ACC112 (cell line): Measurements from ENCODE around the gene LRFN5.
"Not testable (repeated sequence)": the region's sequence is repeated elsewhere in the genome, so short reads cannot be mapped to it uniquely, and the experiment has no call there.

Experiments
- H2AFZ ChIP-seq: fragments of 200-600 bp; sonication (generic); one replicate; pipeline ENCODE4 v1.6.0; 2017; ENCODE audit warnings: antibody characterized with exemption, low read length; ENCODE audit not compliant: unreplicated experiment
- H3K27ac ChIP-seq: fragments of 200-600 bp; sonication (generic); 2 replicates; pipeline ENCODE4 v1.5.1; 2014; ENCODE audit warnings: low read depth, mild to moderate bottlenecking, antibody characterized with exemption, low read length, moderate library complexity
- H3K27me3 ChIP-seq: fragments of 200-600 bp; sonication (generic); 2 replicates; pipeline ENCODE4 v1.6.1; 2014; ENCODE audit warnings: mild to moderate bottlenecking, antibody characterized with exemption, low read length, moderate library complexity, mixed read lengths; ENCODE audit not compliant: insufficient read depth
- H3K36me3 ChIP-seq: fragments of 200-600 bp; sonication (generic); 2 replicates; pipeline ENCODE4 v1.6.1; 2016; ENCODE audit warnings: mild to moderate bottlenecking, antibody characterized with exemption, low read length, moderate library complexity, mixed read lengths; ENCODE audit not compliant: insufficient read depth
- H3K4me1 ChIP-seq: fragments of 200-600 bp; sonication (generic); one replicate; pipeline ENCODE4 v1.6.1; 2016; ENCODE audit warnings: low read length, mixed read lengths; ENCODE audit not compliant: insufficient read depth, unreplicated experiment, control insufficient read depth
- H3K4me3 ChIP-seq: fragments of 200-600 bp; sonication (generic); 2 replicates; pipeline ENCODE4 v1.5.1; 2014; ENCODE audit warnings: mild to moderate bottlenecking, low read depth, low read length
- H3K79me2 ChIP-seq: fragments of 200-600 bp; sonication (generic); one replicate; pipeline ENCODE4 v1.6.0; 2016; ENCODE audit warnings: low read length; ENCODE audit not compliant: control insufficient read depth, unreplicated experiment, insufficient read depth

The LRFN5 gene

GRCh38 chr14:41674511-41674971, 67.9 kb downstream of the LRFN5 start:
- not testable (repeated sequence) for H3K4me3 ChIP-seq, H3K4me1 ChIP-seq, H3K27ac ChIP-seq, H3K27me3 ChIP-seq, H2AFZ ChIP-seq, H3K79me2 ChIP-seq, H3K36me3 ChIP-seq

GRCh38 chr14:41699486-41699885, 92.8 kb downstream of the LRFN5 start:
- no peak overlapping the region for H2AFZ ChIP-seq
- H3K36me3 ChIP-seq = no peaks in the 10 kb centered on the region
- no peak overlapping the region for H3K27ac ChIP-seq
- no peaks in the 10 kb centered on the region for H3K79me2 ChIP-seq
- H3K4me3 ChIP-seq = no peak overlapping the region
- H3K27me3 ChIP-seq = no peaks in the 10 kb centered on the region
- no peaks in the 10 kb centered on the region for H3K4me1 ChIP-seq

GRCh38 chr14:41718477-41719166, 111.9 kb downstream of the LRFN5 start:
- H3K79me2 ChIP-seq = no peaks in the 10 kb centered on the region
- H3K4me1 ChIP-seq = no peaks in the 10 kb centered on the region
- no peak overlapping the region for H3K27ac ChIP-seq
- H3K4me3 ChIP-seq = no peak overlapping the region
- no peak overlapping the region for H2AFZ ChIP-seq
- H3K27me3 ChIP-seq = no peaks in the 10 kb centered on the region
- no peaks in the 10 kb centered on the region for H3K36me3 ChIP-seq

- no peak overlapping the region for H3K4me3 ChIP-seq
- no peaks in the 10 kb centered on the region for H3K36me3 ChIP-seq
- no peaks in the 10 kb centered on the region for H3K4me1 ChIP-seq
- no peak overlapping the region for H2AFZ ChIP-seq
- H3K79me2 ChIP-seq = no peaks in the 10 kb centered on the region
- no peaks in the 10 kb centered on the region for H3K27me3 ChIP-seq
- no peak overlapping the region for H3K27ac ChIP-seq
Measured at GRCh38 chr14:41739203-41739602, 132.5 kb downstream of the LRFN5 start.

GRCh38 chr14:41743140-41743539, 136.5 kb downstream of the LRFN5 start:
- Histone ChIP-seq H3K79me2 (no peaks in the 10 kb centered on the region), H3K4me3 (0 out of 2 replicates have a peak overlapping the region, but pooled peaks have one; percentile 33), H3K4me1 (no peaks in the 10 kb centered on the region), H2AFZ (no peak overlapping the region), H3K27me3 (no peaks in the 10 kb centered on the region), H3K27ac (no peak overlapping the region), H3K36me3 (no peaks in the 10 kb centered on the region)

- no peaks in the 10 kb centered on the region for H3K27me3 ChIP-seq
- H2AFZ ChIP-seq = peak overlapping the region; percentile 93
- H3K4me1 ChIP-seq = no peaks in the 10 kb centered on the region
- no peaks in the 10 kb centered on the region for H3K79me2 ChIP-seq
- no peaks in the 10 kb centered on the region for H3K36me3 ChIP-seq
- H3K4me3 ChIP-seq = peak overlapping the region; percentile 69
- H3K27ac ChIP-seq = no peak overlapping the region
Measured at GRCh38 chr14:41749429-41749828, 142.8 kb downstream of the LRFN5 start.

GRCh38 chr14:41750575-41750974, 143.9 kb downstream of the LRFN5 start:
- not testable (repeated sequence) for H3K27me3 ChIP-seq, H2AFZ ChIP-seq, H3K4me3 ChIP-seq, H3K4me1 ChIP-seq, H3K79me2 ChIP-seq, H3K36me3 ChIP-seq, H3K27ac ChIP-seq

- Histone ChIP-seq H3K36me3 (no peaks in the 10 kb centered on the region), H2AFZ (no peak overlapping the region), H3K4me1 (no peaks in the 10 kb centered on the region), H3K27ac (no peak overlapping the region), H3K4me3 (no peak overlapping the region), H3K27me3 (no peaks in the 10 kb centered on the region), H3K79me2 (no peaks in the 10 kb centered on the region)
Measured at GRCh38 chr14:41758011-41758665, 151.5 kb downstream of the LRFN5 start.

- H3K27ac ChIP-seq = no peak overlapping the region
Measured at GRCh38 chr14:41761204-41761603, 154.5 kb downstream of the LRFN5 start.

GRCh38 chr14:41766772-41767171, 160.1 kb downstream of the LRFN5 start:
- Histone ChIP-seq H3K27me3 (no peaks in the 10 kb centered on the region), H2AFZ (no peak overlapping the region), H3K4me3 (no peak overlapping the region), H3K36me3 (no peaks in the 10 kb centered on the region), H3K79me2 (no peaks in the 10 kb centered on the region), H3K27ac (no peak overlapping the region), H3K4me1 (no peaks in the 10 kb centered on the region)

More at GRCh38 chr14:41761204-41761603, 154.5 kb downstream of the LRFN5 start:
- H3K4me1 ChIP-seq = no peaks in the 10 kb centered on the region
- H3K36me3 ChIP-seq = no peaks in the 10 kb centered on the region
- H3K27me3 ChIP-seq = no peaks in the 10 kb centered on the region
- no peaks in the 10 kb centered on the region for H3K79me2 ChIP-seq
- no peak overlapping the region for H2AFZ ChIP-seq
- H3K4me3 ChIP-seq = no peak overlapping the region
